Measurements from ENCODE around the gene CMBL.
A peak's percentile ranks its signal among the peaks of the same experiment; 100 is the strongest.
"Not testable (repeated sequence)": the region's sequence is repeated elsewhere in the genome, so short reads cannot be mapped to it uniquely, and the experiment has no call there.

Gene CMBL

GRCh38 chr5:10333154-10334006 is 25.7 kb upstream of the CMBL start:
- peak; percentile 10 for DNase-seq

GRCh38 chr5:10332301-10332700 is 24.6 kb upstream of the CMBL start:
- DNase-seq = no peak

- DNase-seq = no peak
Observed at GRCh38 chr5:10331341-10331796, 23.7 kb upstream of the CMBL start.

GRCh38 chr5:10330511-10331230 is 23.0 kb upstream of the CMBL start:
- no peak for DNase-seq

GRCh38 chr5:10329820-10330481 is 22.2 kb upstream of the CMBL start:
- no peak for DNase-seq

GRCh38 chr5:10329446-10329819 is 21.7 kb upstream of the CMBL start:
- no peak for DNase-seq

GRCh38 chr5:10328323-10328722 is 20.6 kb upstream of the CMBL start:
- no peak for DNase-seq

GRCh38 chr5:10324518-10325370 is 17.0 kb upstream of the CMBL start:
- DNase-seq = no peak

- DNase-seq = no peak
Observed at GRCh38 chr5:10323588-10324488, 16.1 kb upstream of the CMBL start.

GRCh38 chr5:10321882-10322281 is 14.2 kb upstream of the CMBL start:
- no peak for DNase-seq

GRCh38 chr5:10320793-10321192 is 13.1 kb upstream of the CMBL start:
- DNase-seq = no peak

- no peak for DNase-seq
Observed at GRCh38 chr5:10319202-10319851, 11.6 kb upstream of the CMBL start.

- DNase-seq = no peak
Observed at GRCh38 chr5:10317825-10318682, 10.4 kb upstream of the CMBL start.

GRCh38 chr5:10315824-10316509 is 8.3 kb upstream of the CMBL start:
- DNase-seq = no peak

- no peak for DNase-seq
Observed at GRCh38 chr5:10315201-10315600, 7.5 kb upstream of the CMBL start.

GRCh38 chr5:10311595-10312425 is 4.1 kb upstream of the CMBL start:
- DNase-seq = no peak

GRCh38 chr5:10310835-10311570 is 3.3 kb upstream of the CMBL start:
- DNase-seq = not testable (repeated sequence)
